Limb (tissue), 2 donors: ENCODE measurements around the gene TSHZ2.
"Not testable (repeated sequence)": the region's sequence is repeated elsewhere in the genome, so short reads cannot be mapped to it uniquely, and the experiment has no call there.

Experiments
- DNase-seq, 2 donors: peaks; one replicate each; pipeline ENCODE4 v3.0.0-alpha.2; 2016; ENCODE audit errors: extremely low spot score in 2 of 2

The TSHZ2 gene

DNA sequence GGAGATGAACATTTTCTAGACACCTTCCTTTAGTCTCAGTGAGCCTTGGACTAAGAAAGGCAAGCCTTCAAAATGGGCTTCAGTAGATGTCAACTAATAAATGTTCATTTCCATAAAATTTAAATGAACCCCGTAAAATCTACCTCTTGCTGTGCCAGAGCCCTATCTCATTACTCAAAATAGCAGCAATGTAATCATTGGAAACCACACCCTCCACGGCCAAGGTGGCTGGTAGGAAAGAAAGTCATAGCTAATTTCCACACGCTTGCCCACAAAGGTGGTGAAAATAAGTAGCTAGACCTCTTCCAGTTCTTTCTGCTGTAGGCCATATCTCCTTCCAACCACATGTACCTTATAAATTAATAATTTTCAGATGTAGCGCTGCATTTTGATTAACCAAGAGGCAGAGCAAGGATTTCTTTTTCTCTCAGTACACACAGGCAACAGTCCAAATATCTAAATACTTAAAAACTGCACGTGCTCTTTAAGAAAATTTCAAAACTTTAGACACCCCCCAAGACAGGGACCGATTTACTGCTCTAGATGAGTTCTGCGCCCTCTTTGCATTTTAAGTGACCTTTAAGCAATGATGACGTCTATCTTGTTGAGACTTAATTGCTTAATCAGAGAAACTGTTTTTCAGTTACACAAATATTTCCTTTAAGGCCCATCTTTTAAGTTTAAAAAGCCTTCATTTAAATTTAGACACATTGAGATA, 330.7 kb downstream of the TSHZ2 start:
- DNase-seq: no peak

DNA sequence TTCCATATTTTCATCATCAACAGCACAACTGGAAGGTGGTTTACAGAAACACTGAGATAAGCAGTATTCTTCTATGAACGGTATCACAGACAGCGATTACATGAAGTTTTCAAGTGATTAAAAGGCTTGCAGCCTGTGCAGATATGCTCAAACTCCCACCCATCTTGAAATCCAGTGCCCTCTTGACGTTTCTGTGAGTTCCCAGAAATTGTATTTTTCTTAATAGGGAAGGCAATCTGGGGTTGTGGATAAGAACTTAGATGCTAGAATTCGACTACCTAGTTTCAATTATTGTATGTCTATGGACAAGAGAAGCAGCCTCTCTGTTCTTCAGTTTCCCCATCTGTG, 331.2 kb downstream of the TSHZ2 start:
- no peak for DNase-seq

DNA sequence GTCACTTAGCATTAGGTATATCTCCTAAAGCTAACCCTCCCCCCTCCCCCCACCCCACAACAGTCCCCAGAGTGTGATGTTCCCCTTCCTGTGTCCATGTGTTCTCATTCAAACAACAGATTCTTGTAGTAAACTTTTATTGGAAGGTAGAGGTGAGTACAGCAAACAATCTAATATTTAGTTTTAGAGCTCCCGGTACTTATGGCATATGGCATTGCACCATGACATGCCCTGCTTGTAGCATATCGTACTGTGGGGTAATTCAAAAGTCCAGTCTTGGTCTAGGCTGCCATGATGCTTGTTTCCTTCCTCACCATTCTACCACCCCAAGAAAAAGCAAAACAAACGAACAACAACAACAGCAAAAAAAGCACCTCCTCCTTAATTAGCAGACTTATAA, 332.0 kb downstream of the TSHZ2 start:
- DNase-seq: no peak

DNA sequence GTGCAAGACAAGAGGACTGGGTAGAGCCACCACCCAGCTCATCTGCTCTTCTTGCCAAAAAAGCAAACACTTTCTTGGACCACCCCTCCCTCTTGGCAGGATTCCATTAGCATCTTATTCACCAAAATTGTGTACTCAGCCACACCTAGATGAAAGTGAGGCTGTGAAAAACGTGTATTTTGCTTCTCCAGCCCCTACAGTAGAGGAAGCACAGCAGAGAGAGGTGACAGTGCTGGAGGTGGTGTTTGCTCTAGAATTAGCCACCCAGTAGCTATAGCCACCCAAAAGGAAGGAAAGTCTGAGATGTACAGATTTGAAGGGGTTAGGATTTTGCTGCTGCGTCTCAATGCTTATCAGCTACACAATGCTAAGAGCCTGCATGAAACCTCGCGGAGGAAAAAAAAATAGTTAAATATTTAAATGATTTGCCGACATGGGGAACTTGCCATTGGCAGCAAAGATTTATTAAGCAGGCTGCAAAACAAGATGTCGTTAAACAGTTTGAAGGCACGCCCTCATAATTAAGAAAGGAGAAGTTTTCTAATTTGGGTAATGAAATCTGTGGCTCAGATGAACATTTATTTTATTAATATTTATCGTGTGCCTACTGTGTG, 334.1 kb downstream of the TSHZ2 start:
- no peak for DNase-seq

DNA sequence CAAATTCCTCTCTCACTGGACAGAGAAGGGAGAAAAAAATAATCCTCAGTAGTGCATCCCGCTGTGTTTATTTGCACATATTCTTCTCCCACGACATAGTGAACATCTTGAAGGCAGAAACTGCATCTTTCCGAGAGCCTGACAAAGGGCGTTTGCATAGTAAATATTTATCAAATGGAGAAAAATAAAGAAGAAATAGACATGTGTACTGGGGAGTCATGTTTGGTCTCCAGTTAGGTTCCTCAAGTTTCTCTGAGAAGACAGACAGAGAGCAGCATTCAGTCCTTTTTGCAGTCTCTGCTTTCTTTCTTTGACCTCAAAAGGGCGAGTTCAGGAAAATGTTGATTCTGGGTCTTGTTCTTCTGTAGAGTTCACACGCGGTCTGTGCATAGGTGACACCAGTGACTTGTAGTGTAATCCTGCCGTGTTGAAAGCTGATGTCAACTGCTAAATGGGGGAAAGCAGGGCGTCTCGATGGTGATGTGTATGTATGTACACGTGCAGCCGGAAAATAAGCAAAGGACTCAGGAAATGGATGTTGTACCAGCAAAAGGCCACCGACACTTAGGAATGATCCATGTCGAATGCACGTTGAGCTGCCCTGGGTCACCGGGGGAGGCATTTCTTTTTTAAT, 335.9 kb downstream of the TSHZ2 start:
- DNase-seq: no peak

DNA sequence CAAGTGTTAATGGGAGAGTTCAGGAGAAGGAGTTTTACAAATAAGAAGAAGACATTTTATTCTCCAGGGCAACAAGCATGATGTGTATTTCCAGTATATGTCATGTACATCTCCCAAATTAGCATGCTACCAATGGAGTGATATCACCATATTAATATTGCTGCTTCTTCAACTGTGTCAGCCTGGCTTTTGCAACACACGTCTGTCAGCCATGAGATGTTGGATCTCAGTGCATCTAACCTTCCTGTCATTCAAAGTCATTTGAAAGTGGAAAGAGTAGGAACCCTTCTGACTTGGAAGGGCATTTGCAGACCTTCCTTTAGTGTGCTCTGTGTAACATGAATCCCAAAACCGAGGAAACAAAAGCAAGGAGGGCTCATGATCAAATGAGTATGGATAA, 337.4 kb downstream of the TSHZ2 start:
- no peak for DNase-seq

DNA sequence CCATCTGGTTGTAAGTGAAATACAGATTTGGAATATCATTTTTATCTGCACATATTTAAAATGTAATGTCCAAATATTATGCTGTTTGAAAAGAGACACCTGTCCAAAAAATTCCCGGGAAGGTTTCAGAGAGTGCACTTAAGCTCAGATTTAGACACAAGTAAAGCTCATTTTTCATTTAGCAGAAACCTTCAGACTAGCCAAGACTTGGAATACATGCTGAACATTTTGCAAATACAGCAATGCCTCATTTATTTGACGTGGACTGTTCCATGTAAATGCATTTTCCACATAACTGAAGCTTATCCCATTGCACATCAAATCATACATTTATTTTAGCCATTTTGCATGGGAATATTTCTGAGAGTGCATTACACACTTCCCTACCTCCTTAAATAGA, 340.8 kb downstream of the TSHZ2 start:
- DNase-seq: no peak

DNA sequence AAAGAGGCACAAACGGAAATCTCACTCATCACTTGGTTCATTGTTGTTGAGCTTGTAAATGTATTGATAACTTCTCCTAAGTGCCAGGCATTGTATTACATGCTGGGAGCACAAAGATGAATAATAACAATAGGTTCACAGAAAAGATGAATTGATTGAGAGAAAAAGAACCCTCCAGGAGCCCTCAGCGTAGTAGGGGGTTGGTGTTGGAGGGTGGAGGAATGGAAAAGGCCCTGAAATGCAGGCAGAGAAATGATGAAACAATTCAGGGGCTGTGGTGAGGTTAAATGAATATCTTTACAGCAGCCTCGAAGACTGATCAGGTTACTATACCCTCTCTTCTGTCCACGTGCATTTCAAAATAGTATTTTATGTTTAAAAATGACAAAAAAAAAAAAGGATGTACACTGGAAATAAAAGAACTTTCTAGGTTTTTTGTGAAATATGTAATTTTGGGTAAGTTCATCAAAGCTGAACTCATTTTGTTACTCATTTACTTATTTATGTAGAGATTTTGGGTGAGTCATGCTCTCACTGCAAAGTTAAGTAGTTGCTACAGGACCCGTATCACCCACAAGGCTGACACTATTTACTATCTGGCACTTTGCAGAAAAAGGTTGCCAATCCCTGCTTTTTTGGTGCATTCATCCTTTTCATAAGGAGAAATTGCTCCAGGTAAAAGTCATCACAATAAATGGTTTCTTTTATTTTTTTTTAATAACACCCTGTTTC, 344.2 kb downstream of the TSHZ2 start:
- DNase-seq: no peak

DNA sequence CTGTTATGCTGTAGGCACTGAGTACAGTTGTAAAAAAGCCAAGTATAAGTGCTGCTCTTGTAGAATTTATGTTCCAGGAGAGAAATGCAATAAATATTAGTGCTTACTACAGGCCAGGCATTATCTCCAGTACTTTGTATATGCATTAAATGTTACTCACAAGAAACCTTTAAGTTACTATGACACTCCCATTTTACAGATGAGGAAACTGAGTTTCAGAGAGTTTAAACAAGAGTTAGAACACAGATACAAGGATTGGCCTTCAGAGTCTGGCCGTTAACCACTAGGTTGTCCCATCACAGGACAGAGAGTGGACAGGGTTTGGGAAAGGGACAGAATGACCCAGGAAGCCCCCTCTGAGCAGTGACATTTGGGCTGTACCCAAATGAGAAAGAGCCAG, 347.0 kb downstream of the TSHZ2 start:
- no peak for DNase-seq

DNA sequence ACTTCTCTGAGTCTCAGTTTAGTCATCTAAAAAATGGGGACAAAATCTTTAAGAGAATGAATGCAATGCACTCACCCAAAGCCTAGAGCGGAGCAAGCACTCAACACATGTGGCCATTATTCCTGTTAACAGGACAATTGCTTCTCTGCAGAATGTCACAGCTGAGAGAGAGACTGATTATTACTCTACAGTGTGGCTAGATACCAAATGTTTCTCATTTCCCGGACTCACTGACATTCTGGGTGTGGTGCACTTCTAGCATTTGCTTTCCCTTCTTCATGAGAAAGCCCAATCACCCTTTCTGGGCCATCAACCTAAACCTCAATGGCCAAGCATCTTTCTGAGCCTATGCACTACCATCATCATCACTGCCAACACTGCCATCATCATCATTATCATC, 347.6 kb downstream of the TSHZ2 start:
- no peak for DNase-seq

DNA sequence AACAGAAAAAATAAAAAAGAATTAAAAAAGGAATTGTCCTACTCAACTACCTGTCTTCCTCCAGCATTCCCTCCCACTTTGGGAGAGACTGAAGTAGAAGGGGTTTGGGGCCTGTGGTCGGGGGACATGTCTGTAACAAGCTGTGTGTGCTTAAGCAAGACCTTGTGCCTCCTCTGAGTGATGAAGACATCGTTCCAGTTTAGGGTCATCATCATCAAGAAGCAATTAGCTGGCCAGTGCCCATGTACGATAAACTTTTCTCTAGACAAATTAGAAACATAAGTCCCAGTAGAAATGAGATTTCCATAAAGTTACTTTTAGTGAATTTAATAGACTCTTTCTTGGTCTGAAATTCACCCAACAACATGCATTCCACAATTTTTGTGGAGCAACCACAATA, 348.5 kb downstream of the TSHZ2 start:
- no peak for DNase-seq

DNA sequence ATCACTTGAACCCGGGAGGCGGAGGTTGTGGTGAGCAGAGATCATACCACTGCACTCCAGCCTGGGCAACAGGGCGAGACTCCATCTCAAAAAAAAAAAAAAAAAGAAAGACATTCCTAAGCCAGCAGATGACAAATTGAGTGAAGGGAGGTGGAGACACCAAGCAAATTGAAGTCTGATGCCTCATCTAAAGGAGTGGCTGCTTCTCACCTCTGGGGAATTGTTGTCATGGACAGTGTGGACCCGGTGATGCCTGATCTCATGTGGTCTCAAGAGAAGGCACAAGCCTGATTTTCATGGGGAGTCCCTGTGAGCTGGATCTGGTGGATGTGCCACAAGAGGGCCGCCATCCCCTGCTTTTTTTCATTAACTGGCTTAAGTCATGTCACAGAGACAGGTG, 349.4 kb downstream of the TSHZ2 start:
- no peak for DNase-seq

DNA sequence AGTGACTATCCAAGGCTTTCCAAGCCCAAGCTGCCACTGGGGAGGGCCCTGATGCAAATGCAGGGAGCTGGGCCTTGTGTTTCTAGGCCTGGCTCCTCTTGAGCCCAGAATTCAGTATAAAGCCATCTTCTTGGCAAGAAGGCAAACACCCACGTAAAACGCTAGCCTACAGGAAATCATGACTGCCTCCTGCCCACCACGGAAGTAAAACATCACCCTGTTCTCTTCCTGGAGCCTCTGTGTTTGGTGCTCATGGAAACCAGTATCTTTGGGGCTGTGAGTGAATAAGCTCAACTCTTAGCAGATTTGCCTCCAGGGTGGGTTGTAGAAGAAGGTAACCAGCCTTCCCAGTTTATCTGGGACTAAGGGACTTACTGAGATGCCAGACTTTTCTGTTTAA, 350.5 kb downstream of the TSHZ2 start:
- DNase-seq: no peak

DNA sequence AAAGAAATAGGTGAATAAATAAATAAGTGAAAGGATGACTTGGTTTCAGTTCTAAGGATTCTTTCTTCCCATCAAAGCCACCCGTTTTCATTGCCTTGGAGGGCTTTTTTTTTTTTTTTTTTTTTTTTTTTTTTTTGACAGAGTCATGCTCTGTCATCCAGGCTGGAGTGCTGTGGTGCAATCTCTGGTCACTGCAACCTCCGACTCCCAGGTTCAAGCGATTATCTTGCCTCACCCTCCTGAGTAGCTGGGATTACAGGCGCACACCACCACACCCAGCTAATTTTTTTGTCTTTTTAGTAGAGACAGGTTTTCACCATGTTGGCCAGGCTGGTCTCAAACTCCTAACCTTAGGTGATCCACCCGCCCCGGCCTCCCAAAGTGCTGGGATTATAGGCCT, 351.3 kb downstream of the TSHZ2 start:
- DNase-seq: not testable (repeated sequence)

DNA sequence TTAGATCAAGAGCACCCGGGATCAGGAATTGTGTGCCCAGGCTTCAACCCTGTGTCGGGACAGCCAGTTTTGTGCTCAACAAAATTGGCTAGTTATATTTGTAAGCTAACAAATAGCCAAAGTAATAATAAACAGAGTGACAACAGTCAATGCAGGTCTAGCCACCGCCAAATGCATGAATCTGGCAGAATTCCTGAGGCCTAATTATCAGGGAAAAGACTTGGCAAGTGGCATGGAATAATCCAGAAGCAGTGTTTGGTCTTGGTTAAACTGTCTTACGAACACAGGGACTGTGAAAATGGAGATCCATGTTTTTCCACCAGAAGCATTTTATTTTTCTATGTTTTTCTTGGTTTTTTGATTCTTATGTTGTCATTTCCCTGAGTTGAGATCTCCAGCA, 352.7 kb downstream of the TSHZ2 start:
- DNase-seq: no peak

DNA sequence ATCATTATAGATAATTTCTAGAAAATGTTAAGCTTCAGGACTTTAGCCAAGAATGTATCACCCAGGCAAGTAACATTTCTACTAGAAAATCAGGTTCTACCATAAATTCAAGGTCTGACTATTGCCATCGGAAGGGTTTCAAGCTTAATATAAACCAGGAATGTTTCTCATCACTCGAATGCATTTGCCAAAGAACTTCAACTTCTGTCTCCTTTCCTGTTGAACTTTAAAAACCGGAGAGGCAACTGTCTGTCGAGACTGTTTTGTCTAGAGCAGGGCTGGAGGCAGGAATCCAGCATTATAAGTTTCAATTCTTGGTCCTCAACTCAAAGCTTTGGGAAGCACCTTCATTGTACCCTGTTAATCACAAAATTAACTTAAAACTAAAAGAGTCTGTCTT, 356.8 kb downstream of the TSHZ2 start:
- DNase-seq: no peak

DNA sequence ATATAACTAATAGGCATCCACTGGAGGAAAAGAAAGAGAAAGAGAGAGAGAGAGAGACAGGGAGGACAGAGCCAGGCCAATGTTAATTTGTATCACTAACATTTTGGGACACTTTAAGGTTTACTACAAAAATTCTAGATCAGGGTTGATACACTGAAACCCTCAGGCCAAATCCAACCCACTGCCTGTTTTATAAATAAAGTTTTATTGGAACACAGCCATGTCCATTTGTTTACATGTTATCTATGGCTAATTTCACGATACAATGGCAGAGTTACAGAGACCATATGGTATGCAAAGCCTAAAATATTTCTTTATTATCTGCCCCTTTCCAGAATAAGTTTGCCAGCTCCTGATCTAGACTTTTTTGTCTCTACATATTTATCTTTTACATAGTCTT, 357.6 kb downstream of the TSHZ2 start:
- DNase-seq: no peak

DNA sequence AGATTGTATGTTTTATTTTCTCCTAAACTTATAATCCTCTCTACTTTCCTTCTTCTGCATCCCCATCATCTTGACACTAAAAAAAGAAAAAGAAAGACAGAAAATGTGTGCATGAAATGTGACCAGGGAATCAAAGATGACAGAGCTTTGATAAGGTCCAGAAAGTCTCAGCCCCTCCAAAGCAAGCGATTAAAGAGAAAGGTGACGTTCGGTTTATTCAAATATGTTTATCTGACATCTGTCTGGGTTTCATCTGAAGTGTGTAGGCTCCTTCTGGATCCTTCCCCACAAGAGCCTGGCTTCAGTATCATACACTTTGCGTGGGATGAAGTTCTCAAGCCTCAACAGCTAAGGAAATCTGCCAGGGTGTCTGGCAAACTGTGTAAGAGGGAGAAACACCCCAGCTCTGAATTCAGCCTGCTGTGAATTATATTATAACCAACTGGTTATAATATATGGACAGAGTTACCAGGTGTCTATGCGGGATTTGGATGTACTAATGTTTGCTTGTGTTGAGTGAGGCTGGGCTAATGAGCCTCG, 358.5 kb downstream of the TSHZ2 start:
- no peak for DNase-seq

DNA sequence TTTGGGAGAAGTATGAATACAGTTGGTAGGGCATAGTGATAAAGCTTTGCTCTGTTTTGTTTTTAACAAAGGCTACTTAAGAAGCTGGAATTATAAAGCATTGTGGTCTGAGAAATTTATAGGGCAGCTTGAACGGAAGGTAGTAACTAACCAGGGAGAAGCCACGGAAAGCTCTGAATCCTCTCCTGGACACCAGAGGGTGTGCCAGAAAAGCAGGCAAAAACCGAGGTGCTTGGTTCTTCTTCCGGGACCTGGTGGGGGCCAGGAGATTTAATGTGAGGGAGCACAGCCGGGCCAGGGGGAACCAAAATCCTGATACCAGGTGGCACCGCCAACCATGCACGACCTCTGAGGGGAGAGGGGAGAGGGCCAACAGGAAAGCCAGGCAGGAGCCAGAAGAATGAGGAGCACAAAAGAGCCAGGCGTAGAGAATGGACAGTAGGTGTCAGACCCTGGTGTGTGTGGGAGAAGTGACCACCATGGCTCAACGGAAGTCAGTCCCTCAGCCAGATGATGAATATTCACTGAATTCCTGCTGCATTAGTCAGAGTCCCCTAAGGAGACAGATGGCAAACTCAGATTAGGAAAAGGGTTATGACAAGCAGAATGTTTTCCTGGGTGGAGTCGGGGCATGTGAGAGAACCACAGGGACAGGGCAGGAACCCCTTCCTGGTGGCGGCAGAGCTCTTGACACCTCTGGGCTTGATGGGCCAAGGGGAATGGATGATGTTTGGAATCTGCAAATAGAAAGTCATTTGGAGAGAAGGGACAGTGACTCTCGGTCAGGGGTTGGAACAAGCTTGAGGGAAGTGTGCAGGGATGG, 359.2 kb downstream of the TSHZ2 start:
- no peak for DNase-seq

DNA sequence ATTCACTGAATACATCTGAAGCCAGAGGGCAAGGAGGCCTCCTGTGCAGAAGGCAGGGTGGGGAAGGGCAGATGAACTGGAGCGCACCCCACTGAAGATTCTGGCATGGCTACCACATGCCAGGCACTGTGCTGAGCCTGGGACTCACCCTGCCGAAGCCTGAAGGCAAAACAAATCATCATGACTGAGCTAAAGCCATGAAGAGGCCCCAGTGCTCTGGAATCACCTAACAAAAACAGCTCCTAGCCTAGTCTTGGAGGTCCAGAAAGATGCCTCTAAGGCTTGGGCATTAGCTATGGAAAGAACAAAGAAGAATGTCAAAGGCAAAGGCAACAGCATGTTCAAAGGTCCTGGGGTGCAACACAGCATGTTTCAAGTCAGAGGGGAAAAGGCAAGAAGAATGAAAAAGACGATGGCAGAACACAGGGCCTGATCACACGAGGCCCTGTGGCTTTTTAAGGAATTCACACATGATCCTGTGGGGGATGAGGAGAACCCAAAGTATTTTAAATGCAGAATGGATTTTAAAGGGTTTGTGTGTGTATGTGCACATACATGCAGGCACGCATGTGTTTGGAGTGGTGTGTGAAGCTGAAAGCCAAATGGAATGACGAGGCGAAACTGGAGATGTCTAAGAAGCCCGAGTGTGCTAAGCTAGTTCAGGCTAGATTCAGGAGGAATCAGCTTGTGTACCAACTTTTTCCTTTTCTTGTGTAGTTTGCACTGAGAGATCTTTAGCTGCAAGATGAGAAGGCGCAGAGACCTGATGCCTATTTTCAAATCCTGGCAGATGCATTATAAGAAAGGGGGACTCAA, 360.1 kb downstream of the TSHZ2 start:
- no peak for DNase-seq

DNA sequence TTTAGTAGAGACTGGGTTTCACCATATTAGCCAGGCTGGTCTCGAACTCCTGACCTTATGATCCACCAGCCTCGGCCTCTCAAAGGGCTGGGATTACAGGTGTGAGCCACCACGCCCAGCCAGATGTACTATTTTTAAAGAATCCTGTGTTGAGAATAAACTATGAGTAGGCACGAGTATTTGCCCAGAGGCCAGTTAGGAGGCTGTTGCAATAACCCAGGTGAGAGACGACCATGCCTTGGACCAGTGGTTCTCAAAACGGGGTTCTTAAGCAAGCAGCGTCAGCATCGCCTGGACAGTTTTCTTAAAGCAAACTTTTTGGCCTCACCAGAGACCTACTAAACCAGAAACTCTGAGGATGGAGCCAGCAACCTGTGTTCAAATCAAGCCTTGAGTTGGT, 362.7 kb downstream of the TSHZ2 start:
- DNase-seq: no peak
